Measurements from ENCODE around the gene ALKBH3. TPM values are rescaled to one million over a fixed set of nuclear protein-coding genes. Genes with fewer than 3 reads are reported as not detected.

ALKBH3 gene
- polyA plus RNA-seq, 2 of the 4 experiments (the other 2 are of a cell fraction), result 22.9 to 50.2 TPM

DNA sequence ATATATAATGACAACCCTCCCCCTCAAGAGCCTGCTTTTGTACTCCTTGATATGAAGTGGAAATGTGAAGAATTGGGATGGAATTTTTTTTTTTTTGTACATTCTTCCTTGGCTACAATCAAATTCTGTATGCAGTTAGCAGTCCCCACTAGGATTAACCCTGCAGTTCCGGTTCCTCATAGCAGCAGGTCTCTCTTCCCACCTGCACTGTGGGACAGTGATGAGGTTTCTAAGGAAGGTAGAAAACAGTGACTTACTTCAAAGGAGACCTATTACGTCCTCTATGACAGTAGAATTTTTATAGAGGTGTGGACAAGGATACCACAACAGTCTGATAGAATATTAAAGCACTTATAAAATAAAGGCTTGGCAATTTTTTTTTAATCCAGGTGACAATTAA lies 46.3 kb upstream of the ALKBH3 start (continued):
- TF ChIP-seq, protein P1, sequence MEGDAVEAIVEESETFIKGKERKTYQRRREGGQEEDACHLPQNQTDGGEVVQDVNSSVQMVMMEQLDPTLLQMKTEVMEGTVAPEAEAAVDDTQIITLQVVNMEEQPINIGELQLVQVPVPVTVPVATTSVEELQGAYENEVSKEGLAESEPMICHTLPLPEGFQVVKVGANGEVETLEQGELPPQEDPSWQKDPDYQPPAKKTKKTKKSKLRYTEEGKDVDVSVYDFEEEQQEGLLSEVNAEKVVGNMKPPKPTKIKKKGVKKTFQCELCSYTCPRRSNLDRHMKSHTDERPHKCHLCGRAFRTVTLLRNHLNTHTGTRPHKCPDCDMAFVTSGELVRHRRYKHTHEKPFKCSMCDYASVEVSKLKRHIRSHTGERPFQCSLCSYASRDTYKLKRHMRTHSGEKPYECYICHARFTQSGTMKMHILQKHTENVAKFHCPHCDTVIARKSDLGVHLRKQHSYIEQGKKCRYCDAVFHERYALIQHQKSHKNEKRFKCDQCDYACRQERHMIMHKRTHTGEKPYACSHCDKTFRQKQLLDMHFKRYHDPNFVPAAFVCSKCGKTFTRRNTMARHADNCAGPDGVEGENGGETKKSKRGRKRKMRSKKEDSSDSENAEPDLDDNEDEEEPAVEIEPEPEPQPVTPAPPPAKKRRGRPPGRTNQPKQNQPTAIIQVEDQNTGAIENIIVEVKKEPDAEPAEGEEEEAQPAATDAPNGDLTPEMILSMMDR (IDR thresholded peaks at IDR 0.05), result no peak
- TF ChIP-seq, protein P2, sequence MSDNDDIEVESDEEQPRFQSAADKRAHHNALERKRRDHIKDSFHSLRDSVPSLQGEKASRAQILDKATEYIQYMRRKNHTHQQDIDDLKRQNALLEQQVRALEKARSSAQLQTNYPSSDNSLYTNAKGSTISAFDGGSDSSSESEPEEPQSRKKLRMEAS (IDR thresholded peaks at IDR 0.05), result no peak

GRCh38 chr11:43835104-43835503 lies 45.5 kb upstream of the ALKBH3 start:
- no peak for TF ChIP-seq MYC (IDR thresholded peaks at IDR 0.05; ENCODE audit: borderline replicate concordance, low read length)
- TF ChIP-seq MAZ (IDR thresholded peaks at IDR 0.05; ENCODE audit: borderline replicate concordance, low read depth, low read length), result no peak
- TF ChIP-seq, protein P3, sequence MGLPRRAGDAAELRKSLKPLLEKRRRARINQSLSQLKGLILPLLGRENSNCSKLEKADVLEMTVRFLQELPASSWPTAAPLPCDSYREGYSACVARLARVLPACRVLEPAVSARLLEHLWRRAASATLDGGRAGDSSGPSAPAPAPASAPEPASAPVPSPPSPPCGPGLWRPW (IDR thresholded peaks at IDR 0.05), result no peak
- no peak for TF ChIP-seq ESRRA (IDR thresholded peaks at IDR 0.05; ENCODE audit: borderline replicate concordance, low read length)
- no peak for TF ChIP-seq SREBF2 (IDR thresholded peaks at IDR 0.05)
- TF ChIP-seq RCOR1 (IDR thresholded peaks at IDR 0.05; ENCODE audit: low read depth, low read length), result no peak
- TF ChIP-seq, protein P4, sequence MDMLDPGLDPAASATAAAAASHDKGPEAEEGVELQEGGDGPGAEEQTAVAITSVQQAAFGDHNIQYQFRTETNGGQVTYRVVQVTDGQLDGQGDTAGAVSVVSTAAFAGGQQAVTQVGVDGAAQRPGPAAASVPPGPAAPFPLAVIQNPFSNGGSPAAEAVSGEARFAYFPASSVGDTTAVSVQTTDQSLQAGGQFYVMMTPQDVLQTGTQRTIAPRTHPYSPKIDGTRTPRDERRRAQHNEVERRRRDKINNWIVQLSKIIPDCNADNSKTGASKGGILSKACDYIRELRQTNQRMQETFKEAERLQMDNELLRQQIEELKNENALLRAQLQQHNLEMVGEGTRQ (IDR thresholded peaks at IDR 0.05), result no peak
- TF ChIP-seq GATA3 (IDR thresholded peaks at IDR 0.05; ENCODE audit: borderline replicate concordance), result no peak
- no peak for TF ChIP-seq SMC3 (IDR thresholded peaks at IDR 0.05)
- TF ChIP-seq ELK1 (IDR thresholded peaks at IDR 0.05; ENCODE audit: low read depth, low read length), result no peak
- no peak for TF ChIP-seq JUNB (IDR thresholded peaks at IDR 0.05)
- no peak for TF ChIP-seq CHD2 (IDR thresholded peaks at IDR 0.05; ENCODE audit: low read length, partially characterized antibody)
- no peak for TF ChIP-seq FOXS1 (CRISPR knock-in tag; IDR thresholded peaks at IDR 0.05)
- TF ChIP-seq ZNF302 (CRISPR knock-in tag; IDR thresholded peaks at IDR 0.05), result no peak
- no peak for TF ChIP-seq FOSB (CRISPR knock-in tag; IDR thresholded peaks at IDR 0.05)
- no peak for TF ChIP-seq HOXB5 (CRISPR knock-in tag; IDR thresholded peaks at IDR 0.05)
- no peak for TF ChIP-seq HEYL (CRISPR knock-in tag; IDR thresholded peaks at IDR 0.05)
- no peak for TF ChIP-seq CEBPB (IDR thresholded peaks at IDR 0.05)
- CTCF ChIA-PET, result interaction anchor here (3.3 to 6.9 kb wide), 2 partner anchors 15 to 17 kb away, joined by 20 to 61 read pairs; no protein-coding TSS in a partner anchor

DNA sequence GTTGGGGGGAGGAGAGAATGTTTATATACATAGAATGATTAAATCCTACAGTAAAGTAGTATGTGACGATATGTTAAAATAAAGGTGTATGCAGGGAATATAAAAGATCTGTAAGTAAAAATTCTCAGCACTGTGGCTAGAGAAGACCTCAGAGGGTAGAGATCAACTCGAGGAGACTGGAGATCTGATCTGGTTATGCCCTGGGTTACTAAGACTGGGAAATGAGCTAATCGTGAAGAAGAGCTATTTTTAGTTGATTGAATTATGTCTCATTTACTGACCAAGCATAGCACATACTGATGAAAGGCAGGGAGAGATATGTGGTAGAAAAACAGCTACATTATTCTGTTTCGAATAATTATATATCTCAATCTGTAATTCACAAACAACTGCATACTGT lies 42.8 kb upstream of the ALKBH3 start:
- no peaks in the 10 kb centered on the region for H3K9me3 ChIP-seq
- ChIA-PET CTCF (interaction anchor here (0.5 to 3.3 kb wide), 4 partner anchors 12 to 71 kb away, joined by 3 to 20 read pairs (median 9); no protein-coding TSS in a partner anchor), POLR2A (no interaction called here)
- DNase-seq (ENCODE audit: low read depth in 1 of 2, low spot score in 1 of 2), result no peak
- ATAC-seq, result no peak
- TF ChIP-seq FOSB (CRISPR knock-in tag; IDR thresholded peaks at IDR 0.05) (no peak), MYC (IDR thresholded peaks at IDR 0.05; ENCODE audit: borderline replicate concordance, low read length) (no peak), EHMT2 (IDR thresholded peaks at IDR 0.05; ENCODE audit: low read depth) (no peak), RFX5 (IDR thresholded peaks at IDR 0.05) (no peak), FOSL2 (IDR thresholded peaks at IDR 0.05) (no peak), FOSL2 (CRISPR knock-in tag; IDR thresholded peaks at IDR 0.05) (no peak), EP300 (IDR thresholded peaks at IDR 0.05) (no peak), RAD21 (conservative IDR thresholded peaks at IDR 0.05 in 1 of 2, IDR thresholded peaks at IDR 0.05 in 1 of 2) (no peak), HEYL (CRISPR knock-in tag; IDR thresholded peaks at IDR 0.05) (no peak), ZC3H11A (IDR thresholded peaks at IDR 0.05) (no peak), POLR2A (IDR thresholded peaks at IDR 0.05; ENCODE audit: low read length) (no peak), POLR2AphosphoS2 (conservative IDR thresholded peaks at IDR 0.05; ENCODE audit: low read length) (no peak), SMC3 (IDR thresholded peaks at IDR 0.05) (no peak), RCOR1 (IDR thresholded peaks at IDR 0.05; ENCODE audit: low read depth, low read length) (no peak), MAZ (IDR thresholded peaks at IDR 0.05; ENCODE audit: borderline replicate concordance, low read depth, low read length) (no peak)
- TF ChIP-seq, protein P1 (IDR thresholded peaks at IDR 0.05), result no peak
- TF ChIP-seq, protein P2 (IDR thresholded peaks at IDR 0.05), result no peak
- FAIRE-seq, result no peak
- H3K27ac ChIP-seq, result no peak overlapping the region
- WGBS (ENCODE audit: missing lambda C conversion rate), result 68% methylated on average over 4 of the region's 4 CpGs
- no peak overlapping the region for H3K4me2 ChIP-seq
- no peaks in the 10 kb centered on the region for H3K4me1 ChIP-seq
- no peak overlapping the region for H3K4me3 ChIP-seq

More at GRCh38 chr11:43835104-43835503, 45.5 kb upstream of the ALKBH3 start:
- Histone ChIP-seq H3K4me3 (no peak overlapping the region), H3K4me1 (peaks cover 14% of the 10 kb centered on the region), H3K27ac (no peak overlapping the region), H3K9me3 (no peaks in the 10 kb centered on the region), H3K4me2 (no peak overlapping the region)
- WGBS (ENCODE audit: missing lambda C conversion rate), result 96% methylated on average over 7 of the region's 7 CpGs
- DNase-seq (ENCODE audit: low read depth in 1 of 2, low spot score in 1 of 2) (no peak), FAIRE-seq (no peak), ATAC-seq (no peak)
- POLR2A ChIA-PET, result no interaction called here

Measured in A549 (cell line).